KBM-7 (cell line): Measurements from ENCODE around the gene POLA2.

ENCODE experiments used
- DNase-seq: peaks from one replicate; pipeline ENCODE4 v3.0.0-alpha.2; 2015
- in situ Hi-C: fragments of 300-500 bp; cut with MboI; formaldehyde crosslinking; loops from 2 replicates; pipeline ENCODE4 v1.14.3; 2020; ENCODE audit warnings: low sequenced_read_pairs, low pct_unique_long_range_greater_than_20kb, mixed read lengths

POLA2 gene, protein sequence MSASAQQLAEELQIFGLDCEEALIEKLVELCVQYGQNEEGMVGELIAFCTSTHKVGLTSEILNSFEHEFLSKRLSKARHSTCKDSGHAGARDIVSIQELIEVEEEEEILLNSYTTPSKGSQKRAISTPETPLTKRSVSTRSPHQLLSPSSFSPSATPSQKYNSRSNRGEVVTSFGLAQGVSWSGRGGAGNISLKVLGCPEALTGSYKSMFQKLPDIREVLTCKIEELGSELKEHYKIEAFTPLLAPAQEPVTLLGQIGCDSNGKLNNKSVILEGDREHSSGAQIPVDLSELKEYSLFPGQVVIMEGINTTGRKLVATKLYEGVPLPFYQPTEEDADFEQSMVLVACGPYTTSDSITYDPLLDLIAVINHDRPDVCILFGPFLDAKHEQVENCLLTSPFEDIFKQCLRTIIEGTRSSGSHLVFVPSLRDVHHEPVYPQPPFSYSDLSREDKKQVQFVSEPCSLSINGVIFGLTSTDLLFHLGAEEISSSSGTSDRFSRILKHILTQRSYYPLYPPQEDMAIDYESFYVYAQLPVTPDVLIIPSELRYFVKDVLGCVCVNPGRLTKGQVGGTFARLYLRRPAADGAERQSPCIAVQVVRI

DNA sequence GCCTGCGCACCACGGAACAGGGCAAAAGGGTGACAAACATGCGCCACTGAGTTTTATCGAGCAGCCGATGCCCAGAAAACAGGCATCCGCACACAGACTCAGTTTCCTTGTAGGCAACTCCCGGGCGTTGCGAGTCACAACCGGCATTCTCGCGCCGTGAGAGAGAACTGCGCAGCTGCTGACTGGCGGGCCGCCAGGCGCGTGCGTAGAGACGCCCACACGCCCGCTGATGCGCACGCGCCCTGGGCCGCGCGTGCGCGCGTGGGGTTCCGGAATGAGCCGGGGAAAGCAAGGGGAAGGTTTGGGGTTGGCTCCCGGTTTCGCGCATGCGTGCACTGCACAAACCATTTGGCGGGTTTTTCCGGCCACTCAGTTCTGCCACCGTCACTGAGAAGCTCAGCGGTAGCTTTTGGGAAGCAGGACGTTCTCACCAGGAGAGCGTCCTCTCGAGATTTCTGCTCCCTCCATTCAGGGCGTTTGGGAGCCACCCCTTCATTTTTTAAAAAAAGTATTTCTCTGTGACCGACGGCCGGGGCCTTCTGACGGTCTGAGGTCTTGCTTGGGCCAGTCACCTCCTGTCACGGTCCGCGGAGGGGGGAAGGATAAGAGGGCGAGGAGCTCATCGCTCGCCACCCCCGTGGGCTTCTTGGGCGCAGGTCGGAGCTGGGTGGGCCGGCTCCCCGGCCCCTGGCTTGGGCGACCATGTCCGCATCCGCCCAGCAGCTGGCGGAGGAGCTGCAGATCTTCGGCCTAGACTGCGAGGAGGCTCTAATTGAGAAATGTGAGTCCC lies at the start of gene POLA2:
Gene POLA2 (plus strand): TSS at position 372 of the 790 bp plus-strand sequence. CDS start 331 bp downstream, at position 703.
- in situ Hi-C loops, result no loop called here
- peak; percentile 97 for DNase-seq

DNA sequence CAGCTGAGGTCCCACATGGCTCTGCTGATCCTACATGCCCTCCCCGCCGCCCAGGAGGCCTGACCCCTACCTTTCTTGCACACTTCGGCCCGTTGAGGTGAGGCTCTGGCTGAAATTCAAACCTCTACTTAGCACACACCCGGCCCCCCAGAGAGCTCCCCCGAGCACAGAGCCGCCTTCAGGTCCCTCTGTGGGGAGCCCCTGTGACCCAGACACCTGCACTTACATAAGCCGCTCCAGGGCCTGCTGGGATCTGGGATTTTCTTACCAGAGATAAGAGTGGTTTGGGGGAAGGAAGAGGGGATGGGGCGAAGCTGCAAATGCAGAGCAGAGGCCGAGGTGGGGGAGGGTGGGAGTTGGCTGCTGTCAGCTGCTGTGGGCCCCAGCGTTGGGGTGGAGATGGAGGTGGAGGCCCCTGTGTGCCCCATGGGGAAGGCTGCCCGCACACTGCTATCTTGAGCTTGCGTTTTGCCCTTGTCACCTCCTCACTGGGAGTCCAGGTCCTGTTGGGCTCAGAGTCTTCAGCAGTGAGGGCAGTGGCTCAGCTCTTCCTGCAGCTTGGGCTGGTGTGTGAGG lies 49.4 kb upstream of the POLA2 start:
- in situ Hi-C loops, result no loop called here
- no peak for DNase-seq

DNA sequence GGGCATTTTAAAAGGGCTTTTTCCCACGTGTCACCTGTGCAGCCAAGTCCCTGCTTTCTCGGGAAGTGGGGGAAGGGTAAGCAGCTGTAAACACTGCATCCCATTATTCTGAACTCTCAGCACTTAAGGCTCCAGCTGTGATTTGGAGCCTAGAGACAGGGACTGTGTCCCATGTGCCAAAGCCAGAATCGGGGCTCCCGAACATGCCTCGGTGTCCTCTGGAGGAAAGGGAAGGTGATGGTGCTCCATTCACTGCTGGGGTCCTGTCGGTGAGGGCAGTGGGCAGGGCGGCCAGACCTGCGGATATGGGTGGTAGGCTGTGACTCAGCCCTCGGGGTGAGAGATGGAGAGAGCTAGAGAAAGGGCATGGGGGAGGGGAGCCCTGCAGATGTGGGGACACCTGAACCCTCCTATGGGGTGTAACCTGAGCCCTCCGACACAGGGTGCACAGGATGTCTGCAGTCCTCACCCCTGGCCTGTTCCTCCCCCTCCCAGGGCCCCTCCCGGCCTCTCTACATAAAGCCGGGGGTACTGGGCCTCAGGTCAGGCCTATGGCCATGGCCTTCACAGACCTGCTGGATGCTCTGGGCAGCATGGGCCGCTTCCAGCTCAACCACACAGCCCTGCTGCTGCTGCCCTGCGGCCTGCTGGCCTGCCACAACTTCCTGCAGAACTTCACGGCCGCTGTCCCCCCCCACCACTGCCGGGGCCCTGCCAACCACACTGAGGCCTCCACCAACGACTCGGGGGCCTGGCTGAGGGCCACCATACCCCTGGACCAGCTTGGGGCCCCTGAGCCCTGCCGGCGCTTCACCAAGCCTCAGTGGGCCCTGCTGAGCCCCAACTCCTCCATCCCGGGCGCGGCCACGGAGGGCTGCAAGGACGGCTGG lies 48.2 kb upstream of the POLA2 start:
- in situ Hi-C loops, result no loop called here
- DNase-seq, result peak; percentile 53

DNA sequence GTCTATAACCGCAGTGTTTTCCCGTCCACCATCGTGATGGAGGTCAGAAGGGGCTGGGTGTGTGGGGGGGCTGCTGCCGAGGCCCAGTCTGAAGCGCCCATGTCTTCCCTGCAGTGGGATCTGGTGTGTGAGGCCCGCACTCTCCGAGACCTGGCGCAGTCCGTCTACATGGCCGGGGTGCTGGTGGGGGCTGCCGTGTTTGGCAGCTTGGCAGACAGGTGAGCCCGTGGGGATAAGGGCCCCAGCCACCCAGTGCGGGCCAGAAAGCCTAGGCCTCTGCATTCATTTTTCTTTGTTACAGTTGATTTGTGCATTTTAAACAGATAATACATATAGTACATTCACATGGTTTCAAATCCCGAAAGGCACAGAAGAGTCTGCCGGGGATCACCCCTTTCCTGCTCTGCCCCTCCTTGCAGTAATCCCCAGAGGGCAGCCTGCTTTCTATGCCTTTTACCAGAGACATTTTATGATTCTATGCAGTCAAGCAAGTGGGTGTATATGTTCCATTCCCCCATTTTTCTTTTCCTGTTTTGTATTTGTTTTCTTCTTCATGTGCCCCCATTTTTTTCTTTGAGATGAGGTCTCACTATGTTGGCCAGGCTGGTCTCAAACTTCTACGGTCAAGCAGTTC lies 47.4 kb upstream of the POLA2 start:
- in situ Hi-C loops, result no loop called here
- DNase-seq, result no peak

DNA sequence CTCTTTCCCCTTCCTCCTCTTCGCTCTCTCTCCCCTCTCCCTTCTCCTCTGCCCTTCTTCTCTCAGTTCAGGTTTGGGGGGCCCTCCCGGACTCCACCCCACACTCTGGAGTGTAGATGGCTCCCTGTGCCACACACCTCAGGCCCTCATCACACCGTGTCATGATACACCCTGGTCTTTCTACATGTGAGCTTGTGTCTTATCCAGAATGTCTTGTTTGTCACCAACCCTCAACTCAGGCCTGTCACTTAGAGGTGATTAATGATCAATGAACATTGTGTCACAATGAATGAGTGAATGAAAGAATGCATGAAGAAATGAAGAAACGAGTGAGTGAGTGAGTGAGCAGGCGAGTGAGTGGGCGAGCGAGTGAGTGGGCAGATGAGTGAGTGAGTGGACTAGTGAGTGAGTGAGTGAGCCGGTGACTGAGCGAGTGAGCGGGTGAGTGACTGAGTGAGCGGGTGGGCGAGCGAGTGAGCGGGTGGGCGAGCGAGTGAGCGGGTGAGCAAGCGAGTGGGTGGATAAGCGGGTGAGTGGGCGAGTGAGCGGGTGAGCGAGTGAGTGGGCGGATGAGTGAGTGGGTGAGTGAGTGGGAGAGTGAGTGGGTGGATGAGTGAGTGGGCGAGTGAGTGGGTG lies 46.2 kb upstream of the POLA2 start:
- in situ Hi-C loops, result no loop called here
- no peak for DNase-seq

DNA sequence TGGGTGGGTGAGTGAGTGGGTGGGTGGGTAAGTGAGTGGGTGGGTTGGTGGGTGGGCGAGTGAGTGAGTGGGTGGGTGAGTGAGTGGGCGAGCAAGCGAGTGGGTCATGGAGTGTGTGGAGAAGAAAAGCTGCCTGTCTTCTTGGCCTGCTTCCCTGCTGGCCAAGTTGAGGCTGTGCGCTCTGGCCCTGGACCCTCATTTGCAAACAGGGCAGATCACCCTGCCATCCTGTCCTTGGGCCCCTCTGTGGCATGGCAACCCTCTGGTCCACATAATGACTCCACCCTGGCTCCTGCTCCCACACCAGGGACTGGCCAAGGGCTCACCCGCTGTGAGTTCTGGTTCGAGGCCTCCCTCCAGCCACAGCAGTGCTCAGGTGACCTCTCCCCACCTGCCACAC lies 44.9 kb upstream of the POLA2 start:
- in situ Hi-C loops, result no loop called here

DNA sequence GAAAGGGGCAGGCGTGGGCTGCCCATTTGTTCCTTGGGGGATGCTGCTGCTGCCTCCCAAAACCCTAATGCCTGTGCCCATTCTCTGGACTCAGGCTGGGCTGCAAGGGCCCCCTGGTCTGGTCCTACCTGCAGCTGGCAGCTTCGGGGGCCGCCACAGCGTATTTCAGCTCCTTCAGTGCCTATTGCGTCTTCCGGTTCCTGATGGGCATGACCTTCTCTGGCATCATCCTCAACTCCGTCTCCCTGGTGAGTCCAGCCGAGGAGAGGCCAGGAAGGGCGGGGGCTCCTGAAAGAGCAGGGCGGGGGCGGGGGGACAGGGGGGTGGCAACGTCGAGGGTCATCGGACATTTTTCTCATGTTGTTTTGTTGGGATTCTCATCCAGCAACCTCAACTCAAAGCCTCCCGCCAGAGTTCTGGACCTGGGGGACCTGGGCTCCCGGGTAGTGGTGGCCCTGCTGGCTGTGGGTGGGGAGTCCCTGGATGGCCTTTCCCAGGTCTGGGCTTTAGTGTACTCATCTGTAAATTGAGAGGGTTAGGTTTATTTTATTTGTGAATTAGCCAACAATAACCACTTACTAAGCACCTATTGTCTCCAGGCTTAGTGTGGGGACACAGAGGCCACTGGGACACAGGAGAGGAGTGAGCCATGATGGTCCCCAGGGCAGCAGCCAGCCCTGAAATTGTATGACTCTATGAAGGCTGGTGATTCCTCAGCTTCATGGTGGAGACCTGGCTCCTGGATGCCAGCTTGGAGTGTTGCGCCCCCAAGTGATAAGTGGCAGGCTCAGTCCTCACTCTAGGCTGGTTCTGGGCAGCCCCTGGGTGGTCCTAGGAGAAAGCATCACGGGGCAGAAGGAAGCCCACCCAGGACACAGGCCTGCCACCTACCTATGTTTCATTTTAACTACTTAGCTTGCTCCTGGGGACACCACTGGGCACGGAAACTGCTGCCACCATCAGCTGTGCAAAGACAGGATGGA lies 44.0 kb upstream of the POLA2 start:
- no peak for DNase-seq
- in situ Hi-C loops, result no loop called here

More for the DNA sequence above, 44.9 kb upstream of the POLA2 start:
- no peak for DNase-seq

DNA sequence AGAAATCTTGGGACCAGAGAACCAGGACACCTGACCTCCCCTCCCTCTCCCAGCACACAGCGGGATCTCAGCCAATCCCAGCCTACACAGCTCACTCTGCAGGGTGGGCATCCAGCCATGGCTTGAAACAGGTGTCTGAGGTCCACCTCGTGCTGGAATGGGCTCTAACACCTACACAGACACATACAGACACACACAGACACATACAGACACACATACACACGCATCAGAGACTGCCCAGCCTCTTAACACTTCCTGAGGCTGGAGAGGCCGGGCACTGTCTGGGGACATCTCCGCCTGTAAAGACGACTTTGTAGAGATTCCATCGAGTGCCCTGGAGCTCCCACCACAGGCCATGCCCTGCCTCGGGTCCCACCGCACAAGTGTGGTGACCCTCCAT lies 43.3 kb upstream of the POLA2 start:
- in situ Hi-C loops, result no loop called here
- no peak for DNase-seq

DNA sequence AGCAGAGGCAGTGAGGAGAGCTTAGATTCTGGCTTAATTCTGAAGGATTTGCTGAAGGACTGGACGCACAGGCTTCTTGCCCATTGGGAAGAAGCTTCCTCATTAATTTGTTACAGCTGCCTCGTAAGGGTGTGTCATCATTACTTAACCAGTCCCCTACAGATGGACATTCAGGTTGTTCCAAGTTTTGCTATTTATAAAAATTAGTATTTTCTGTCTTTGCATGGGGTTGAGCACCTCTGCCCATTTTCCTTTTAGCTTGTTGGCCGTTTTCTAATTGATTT lies 41.9 kb upstream of the POLA2 start:
- DNase-seq, result no peak
- in situ Hi-C loops, result no loop called here

DNA sequence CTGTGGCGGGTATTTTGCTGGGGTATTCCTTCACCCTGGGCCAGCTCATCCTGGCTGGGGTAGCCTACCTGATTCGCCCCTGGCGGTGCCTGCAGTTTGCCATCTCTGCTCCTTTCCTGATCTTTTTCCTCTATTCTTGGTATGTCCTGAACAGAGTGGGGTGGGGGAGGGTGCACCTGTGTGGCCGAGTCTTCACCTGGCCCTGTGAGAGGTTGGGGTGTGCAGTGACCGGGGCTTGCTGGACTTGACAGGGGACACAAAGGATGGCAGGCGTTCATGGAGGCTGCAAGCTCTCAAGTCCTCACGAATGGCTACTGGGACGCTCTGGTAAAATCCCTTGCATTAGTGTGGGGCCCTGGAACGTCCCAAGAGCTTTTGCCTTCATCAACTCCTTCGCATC lies 40.7 kb upstream of the POLA2 start:
- in situ Hi-C loops, result no loop called here
- no peak for DNase-seq

DNA sequence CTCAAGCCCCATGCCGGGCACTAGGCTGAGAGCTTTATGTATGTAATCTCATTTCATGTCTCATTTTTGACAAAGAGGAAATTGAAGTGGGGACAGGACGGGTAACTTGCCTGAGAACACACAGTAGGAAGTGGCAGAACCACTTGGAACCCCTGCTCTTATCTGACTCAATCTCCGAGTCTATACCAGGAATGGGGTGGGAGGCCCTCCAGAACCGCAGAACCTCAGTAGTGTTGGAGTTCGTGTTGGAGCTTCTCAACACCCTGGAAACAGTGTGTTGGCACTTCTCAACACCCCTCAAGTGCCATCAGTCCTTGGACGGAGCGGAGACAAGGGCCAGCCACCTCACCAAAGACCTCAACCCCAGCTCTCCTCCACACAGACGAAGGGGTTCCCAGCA lies 38.8 kb upstream of the POLA2 start:
- peak; percentile 29 for DNase-seq
- in situ Hi-C loops, result no loop called here

DNA sequence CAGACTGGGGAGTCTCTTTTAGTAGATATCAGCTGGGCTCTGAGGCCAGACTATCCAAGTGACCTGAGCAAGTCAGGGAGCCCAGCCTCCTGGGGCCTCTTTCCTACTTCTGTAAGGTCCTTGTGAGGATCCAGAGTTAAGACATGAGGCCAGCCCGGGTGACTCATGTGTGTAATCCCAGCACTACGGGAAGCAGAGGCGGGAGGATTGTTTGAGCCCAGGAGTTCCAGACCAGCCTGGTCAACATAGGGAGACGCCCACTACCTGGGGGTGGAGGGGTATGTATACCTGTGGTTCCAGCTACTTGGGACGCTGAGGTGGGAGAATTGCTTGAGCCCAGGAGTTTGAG lies 36.9 kb upstream of the POLA2 start:
- DNase-seq, result no peak
- in situ Hi-C loops, result no loop called here

DNA sequence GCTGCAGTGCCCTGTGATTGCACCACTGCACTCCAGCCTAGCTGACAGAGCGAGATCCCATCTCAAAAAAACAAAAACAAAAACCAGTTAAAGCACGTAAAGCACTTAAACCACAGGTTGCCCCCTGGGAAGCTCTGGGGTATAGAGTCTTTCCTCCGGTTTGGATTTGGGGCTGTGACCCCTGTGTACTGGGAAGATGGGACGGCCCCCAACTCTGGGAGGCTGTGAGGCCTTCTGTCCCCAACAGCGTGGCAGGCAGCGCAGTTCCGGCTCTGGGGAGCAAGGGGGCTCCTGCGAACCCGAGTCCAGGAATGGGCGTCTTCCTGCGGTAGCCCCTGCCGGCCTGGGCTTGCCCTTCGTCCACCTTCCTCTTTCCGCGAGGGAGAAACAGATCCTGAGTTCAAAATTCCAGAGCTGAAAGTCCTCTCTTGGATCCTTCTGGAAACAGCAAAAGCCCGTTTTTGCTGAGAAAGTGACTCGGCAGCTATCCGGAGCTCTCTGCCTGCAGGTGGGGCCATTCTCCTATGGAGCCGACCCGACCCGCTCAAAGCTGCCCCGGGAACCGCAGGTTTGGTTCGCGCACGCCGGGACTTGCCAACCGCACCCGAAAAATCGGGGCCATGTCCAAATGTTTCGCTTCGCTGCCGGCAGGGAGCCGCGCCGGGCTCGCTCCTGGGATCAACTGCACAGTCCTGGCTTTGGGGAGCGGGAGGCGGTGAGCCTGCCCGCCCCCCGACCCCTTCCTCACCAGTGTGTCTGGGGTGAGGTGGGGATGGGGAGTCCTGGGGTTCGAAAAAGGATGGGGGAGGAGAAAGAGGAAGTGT lies 36.3 kb upstream of the POLA2 start:
- peak; percentile 70 for DNase-seq
- in situ Hi-C loops, result no loop called here

DNA sequence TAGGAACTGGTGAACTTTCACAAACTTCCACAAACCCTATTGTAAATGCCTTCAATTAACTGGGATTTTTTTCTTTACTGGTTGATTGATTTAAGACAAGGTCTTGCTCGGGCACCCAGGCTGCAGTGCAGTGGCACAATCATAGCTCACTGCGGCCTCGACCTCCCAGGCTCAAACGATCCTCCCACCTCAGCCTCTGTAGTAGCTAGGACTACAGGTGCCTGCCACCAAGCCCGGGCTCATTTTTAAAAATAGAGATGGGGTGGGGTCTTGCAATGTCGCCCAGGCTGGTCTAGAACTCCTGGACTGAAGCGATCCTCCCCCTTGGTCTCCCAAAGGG lies 35.7 kb upstream of the POLA2 start:
- in situ Hi-C loops, result no loop called here
- DNase-seq, result no peak

DNA sequence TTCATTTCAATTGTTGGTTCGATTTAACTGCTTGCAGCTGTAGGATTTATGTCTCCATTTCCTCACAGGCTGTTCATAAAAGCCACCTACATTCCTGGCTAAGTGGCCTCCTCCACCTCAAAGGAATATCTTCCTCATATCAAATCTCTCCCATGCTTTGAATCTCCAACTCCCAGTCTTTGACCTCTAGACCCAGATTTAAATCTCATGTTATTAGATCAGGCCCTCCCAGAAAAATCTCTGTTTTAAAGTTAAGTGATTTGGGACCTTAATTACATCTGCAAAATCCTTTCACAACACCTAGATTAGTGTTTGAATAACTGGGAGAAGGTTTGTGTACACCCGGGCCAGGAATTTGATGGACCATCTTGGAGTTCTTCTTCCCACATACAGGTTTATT lies 33.9 kb upstream of the POLA2 start:
- in situ Hi-C loops, result no loop called here
- DNase-seq, result no peak

DNA sequence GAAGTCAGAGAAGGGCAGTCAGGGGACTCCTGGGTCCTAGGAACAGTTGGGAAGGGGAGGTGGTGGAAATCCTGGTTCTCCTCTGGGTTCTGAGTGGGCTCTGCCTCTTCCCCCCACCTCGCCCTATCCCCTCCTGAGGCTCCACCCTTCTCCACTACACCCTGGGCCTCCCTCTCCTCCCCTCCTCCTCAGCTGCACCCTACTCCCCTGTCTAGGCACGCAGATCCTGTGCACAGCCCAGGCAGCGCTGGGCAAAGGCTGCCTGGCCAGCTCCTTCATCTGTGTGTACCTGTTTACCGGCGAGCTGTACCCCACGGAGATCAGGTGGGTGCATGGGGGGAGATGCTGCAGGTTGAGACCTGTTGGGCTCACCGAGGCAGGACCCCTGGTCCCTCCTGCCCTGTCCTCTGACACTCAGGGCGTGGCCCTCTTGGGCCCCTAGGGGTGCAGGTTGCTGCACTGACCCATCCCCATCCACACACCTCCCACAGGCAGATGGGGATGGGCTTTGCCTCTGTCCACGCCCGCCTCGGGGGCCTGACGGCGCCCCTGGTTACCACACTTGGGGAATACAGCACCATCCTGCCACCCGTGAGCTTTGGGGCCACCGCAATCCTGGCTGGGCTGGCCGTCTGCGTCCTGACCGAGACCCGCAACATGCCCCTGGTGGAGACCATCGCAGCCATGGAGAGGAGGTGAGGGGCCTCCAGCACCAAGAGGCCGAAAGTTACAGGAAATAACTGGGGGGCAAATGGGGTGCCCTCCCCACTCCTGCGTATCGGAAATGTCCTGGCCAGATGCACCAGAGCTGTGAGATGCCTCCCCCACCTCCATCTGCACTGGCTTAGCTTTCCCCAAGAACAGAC lies 25.3 kb upstream of the POLA2 start:
- DNase-seq, result no peak
- in situ Hi-C loops, result no loop called here
